ENCODE results near the gene COL4A5. TPM values are rescaled to one million over a fixed set of nuclear protein-coding genes. Genes with fewer than 3 reads are reported as not detected.

COL4A5 gene
- total RNA-seq, 6 experiments from 2014 or later, result 4.3 to 7.9 (median 6.2) TPM

- Mint-ChIP-seq H3K27me3 (ENCODE audit: insufficient read depth) (no peaks in the 10 kb centered on the region), H3K4me1 (ENCODE audit: low read depth) (no peaks in the 10 kb centered on the region), H3K9me3 (no peaks in the 10 kb centered on the region), H3K27ac (no peak overlapping the region), H3K4me3 (no peak overlapping the region), H3K36me3 (ENCODE audit: low read depth) (no peaks in the 10 kb centered on the region)
- TF ChIP-seq CTCF (IDR thresholded peaks at IDR 0.05), result no peak
- no peak for DNase-seq
Observed at GRCh38 chrX:108671526-108671925, 231.9 kb downstream of the COL4A5 start.

GRCh38 chrX:108696690-108697089 lies 257.1 kb downstream of the COL4A5 start:
- H3K9me3 Mint-ChIP-seq, result no peaks in the 10 kb centered on the region
- no peak for DNase-seq
- no peaks in the 10 kb centered on the region for H3K36me3 Mint-ChIP-seq (ENCODE audit: low read depth)
- H3K27ac Mint-ChIP-seq, result no peak overlapping the region
- H3K27me3 Mint-ChIP-seq (ENCODE audit: insufficient read depth), result no peaks in the 10 kb centered on the region
- H3K4me3 Mint-ChIP-seq, result no peak overlapping the region
- no peak for TF ChIP-seq CTCF (IDR thresholded peaks at IDR 0.05)
- no peaks in the 10 kb centered on the region for H3K4me1 Mint-ChIP-seq (ENCODE audit: low read depth)

GRCh38 chrX:108699368-108699767 lies 259.7 kb downstream of the COL4A5 start:
- TF ChIP-seq CTCF (IDR thresholded peaks at IDR 0.05), result peak; percentile 57
- no peaks in the 10 kb centered on the region for H3K9me3 Mint-ChIP-seq

GRCh38 chrX:108701633-108702032 lies 262.0 kb downstream of the COL4A5 start:
- Mint-ChIP-seq H3K4me3 (no peak overlapping the region), H3K4me1 (ENCODE audit: low read depth) (no peaks in the 10 kb centered on the region), H3K9me3 (no peaks in the 10 kb centered on the region), H3K36me3 (ENCODE audit: low read depth) (no peaks in the 10 kb centered on the region), H3K27ac (no peak overlapping the region), H3K27me3 (ENCODE audit: insufficient read depth) (no peaks in the 10 kb centered on the region)
- no peak for TF ChIP-seq CTCF (IDR thresholded peaks at IDR 0.05)
- DNase-seq, result no peak

More at GRCh38 chrX:108699368-108699767, 259.7 kb downstream of the COL4A5 start:
- Mint-ChIP-seq H3K4me1 (ENCODE audit: low read depth) (no peaks in the 10 kb centered on the region), H3K27me3 (ENCODE audit: insufficient read depth) (no peaks in the 10 kb centered on the region), H3K4me3 (no peak overlapping the region), H3K36me3 (ENCODE audit: low read depth) (no peaks in the 10 kb centered on the region), H3K27ac (no peak overlapping the region)
- DNase-seq, result peak; percentile 18

GRCh38 chrX:108702530-108702929 lies 262.9 kb downstream of the COL4A5 start:
- no peaks in the 10 kb centered on the region for H3K36me3 Mint-ChIP-seq (ENCODE audit: low read depth)
- DNase-seq, result no peak
- H3K27me3 Mint-ChIP-seq (ENCODE audit: insufficient read depth), result no peaks in the 10 kb centered on the region; the same call in 1 of the 2 replicates
- no peak for TF ChIP-seq CTCF (IDR thresholded peaks at IDR 0.05)
- H3K4me1 Mint-ChIP-seq (ENCODE audit: low read depth), result no peaks in the 10 kb centered on the region
- H3K9me3 Mint-ChIP-seq, result no peaks in the 10 kb centered on the region
- no peak overlapping the region for H3K4me3 Mint-ChIP-seq
- no peak overlapping the region for H3K27ac Mint-ChIP-seq

- no peak for DNase-seq
- Mint-ChIP-seq H3K27me3 (ENCODE audit: insufficient read depth) (no peaks in the 10 kb centered on the region; the same call in 1 of the 2 replicates), H3K9me3 (no peaks in the 10 kb centered on the region), H3K4me3 (no peak overlapping the region), H3K27ac (no peak overlapping the region), H3K36me3 (ENCODE audit: low read depth) (no peaks in the 10 kb centered on the region), H3K4me1 (ENCODE audit: low read depth) (no peaks in the 10 kb centered on the region)
- TF ChIP-seq CTCF (IDR thresholded peaks at IDR 0.05), result no peak
Observed at GRCh38 chrX:108704839-108705238, 265.2 kb downstream of the COL4A5 start.

Data from HFFc6 (cell line).